OCI-LY1 (cell line): ENCODE results near the gene KDM4F.
"Not testable (repeated sequence)": the region's sequence is repeated elsewhere in the genome, so short reads cannot be mapped to it uniquely, and the experiment has no call there.

Experiments
- H2AFZ ChIP-seq: fragments of 200-600 bp; sonication (generic), shearing (Covaris generic); 2 replicates; pipeline ENCODE4 v1.6.0; 2014; ENCODE audit warnings: antibody characterized with exemption, mild to moderate bottlenecking, low read length
- H3F3A ChIP-seq: fragments of 200-600 bp; sonication (generic), shearing (Covaris generic); 2 replicates; pipeline ENCODE4 v1.6.0; 2014; ENCODE audit warnings: mild to moderate bottlenecking, antibody characterized with exemption, low read length, moderate library complexity; ENCODE audit not compliant: insufficient read depth
- H3K27ac ChIP-seq: fragments of 200-600 bp; sonication (generic); 2 replicates; pipeline ENCODE4 v1.5.1; 2014; ENCODE audit warnings: low read length, mixed run types, mild to moderate bottlenecking, low read depth; ENCODE audit not compliant: poor library complexity, severe bottlenecking
- H3K27me3 ChIP-seq: fragments of 200-600 bp; sonication (generic); 2 replicates; pipeline ENCODE4 v1.6.0; 2014; ENCODE audit warnings: antibody characterized with exemption, mild to moderate bottlenecking, low read length, moderate library complexity; ENCODE audit not compliant: insufficient read depth
- H3K36me3 ChIP-seq: fragments of 200-600 bp; sonication (generic); 2 replicates; pipeline ENCODE4 v1.6.1; 2014; ENCODE audit warnings: mild to moderate bottlenecking, antibody characterized with exemption, low read length, moderate library complexity, mixed read lengths; ENCODE audit not compliant: insufficient read depth
- H3K4me1 ChIP-seq: fragments of 200-600 bp; sonication (generic); 2 replicates; pipeline ENCODE4 v1.5.1; 2014; ENCODE audit warnings: mild to moderate bottlenecking, low read length, moderate library complexity; ENCODE audit not compliant: insufficient read depth, severe bottlenecking
- H3K4me2 ChIP-seq: fragments of 200-600 bp; sonication (generic), shearing (Covaris generic); 2 replicates; pipeline ENCODE4 v1.6.1; 2014; ENCODE audit warnings: low read length
- H3K4me3 ChIP-seq: fragments of 200-600 bp; sonication (generic); 2 replicates; pipeline ENCODE4 v1.5.1; 2014; ENCODE audit warnings: low read length, low read depth, mild to moderate bottlenecking, mixed read lengths; ENCODE audit not compliant: poor library complexity, severe bottlenecking
- H3K79me2 ChIP-seq: fragments of 200-600 bp; shearing (Covaris generic); 2 replicates; pipeline ENCODE4 v1.6.1; 2016; ENCODE audit warnings: mixed run types, low read length, mixed read lengths; ENCODE audit not compliant: insufficient read depth
- H3K9ac ChIP-seq: fragments of 200-600 bp; sonication (generic), shearing (Covaris generic); 2 replicates; pipeline ENCODE4 v1.6.1; 2014; ENCODE audit warnings: mild to moderate bottlenecking, low read length, mixed read lengths
- H3K9me2 ChIP-seq: fragments of 200-600 bp; sonication (generic), shearing (Covaris generic); 2 replicates; pipeline ENCODE4 v1.6.1; 2014; ENCODE audit warnings: low read depth, mild to moderate bottlenecking, low read length, mixed read lengths
- H3K9me3 ChIP-seq: fragments of 200-600 bp; shearing (Covaris generic); 2 replicates; pipeline ENCODE4 v1.6.1; 2014; ENCODE audit warnings: low read length, mixed read lengths
- H4K20me1 ChIP-seq: fragments of 200-600 bp; sonication (generic), shearing (Covaris generic); 2 replicates; pipeline ENCODE4 v1.6.0; 2016; ENCODE audit warnings: mild to moderate bottlenecking, low read length; ENCODE audit not compliant: insufficient read depth
- CTCF ChIP-seq: fragments of 200-600 bp; sonication (generic), shearing (Covaris generic); IDR thresholded peaks from 2 replicates; pipeline ENCODE4 v1.5.1; 2017; ENCODE audit warnings: mild to moderate bottlenecking, antibody characterized with exemption, low read length, moderate library complexity, mixed read lengths
- EZH2 ChIP-seq: fragments of 200-600 bp; sonication (generic), shearing (Covaris generic); IDR thresholded peaks from 2 replicates; pipeline ENCODE4 v1.8.0; 2017; ENCODE audit warnings: borderline replicate concordance, mixed run types, mild to moderate bottlenecking, antibody characterized with exemption, low read length, moderate library complexity, mixed read lengths

KDM4F gene

DNA sequence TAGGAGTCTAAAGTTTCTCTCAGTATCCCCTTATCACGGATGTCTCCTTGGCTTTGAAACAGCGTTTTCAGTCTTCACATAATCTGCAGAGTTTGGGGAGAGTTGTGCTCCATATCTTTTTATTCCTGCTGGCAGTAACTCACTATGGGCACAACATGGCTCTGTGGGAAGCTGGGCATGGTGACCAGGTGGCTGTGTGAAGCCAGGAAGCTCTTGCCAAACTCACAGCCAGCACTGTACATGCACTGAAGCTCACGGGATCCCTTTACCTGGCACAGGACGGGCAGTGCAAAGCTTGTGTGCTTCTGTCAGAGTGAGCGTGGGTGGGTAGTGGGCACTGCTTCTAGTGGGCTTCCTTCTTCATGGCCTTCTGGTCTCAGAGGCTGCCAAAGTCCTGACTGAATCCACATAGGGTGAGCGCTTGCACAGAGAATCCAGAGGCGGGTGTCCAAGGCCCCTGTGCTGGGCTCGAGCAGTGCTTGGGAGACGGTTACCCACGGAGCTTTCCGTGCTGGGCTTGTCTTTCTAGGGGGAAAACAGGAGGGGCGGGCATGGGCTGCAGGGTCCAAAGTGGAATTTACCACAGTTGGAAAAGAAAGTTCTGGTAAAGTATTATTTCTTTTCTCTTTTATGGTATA is 34.9 kb upstream of the KDM4F start:
- Histone ChIP-seq H3K9me3 (no peaks in the 10 kb centered on the region), H3K4me3 (no peak overlapping the region), H3K79me2 (no peaks in the 10 kb centered on the region), H3F3A (no peaks in the 10 kb centered on the region), H3K4me1 (no peaks in the 10 kb centered on the region), H3K4me2 (no peak overlapping the region), H3K9me2 (no peaks in the 10 kb centered on the region), H3K27ac (no peak overlapping the region), H2AFZ (no peak overlapping the region), H3K9ac (no peak overlapping the region), H3K27me3 (no peaks in the 10 kb centered on the region; the same call in 1 of the 2 replicates), H4K20me1 (no peaks in the 10 kb centered on the region), H3K36me3 (no peaks in the 10 kb centered on the region)
- TF ChIP-seq EZH2: no peak
- no peak for TF ChIP-seq CTCF

DNA sequence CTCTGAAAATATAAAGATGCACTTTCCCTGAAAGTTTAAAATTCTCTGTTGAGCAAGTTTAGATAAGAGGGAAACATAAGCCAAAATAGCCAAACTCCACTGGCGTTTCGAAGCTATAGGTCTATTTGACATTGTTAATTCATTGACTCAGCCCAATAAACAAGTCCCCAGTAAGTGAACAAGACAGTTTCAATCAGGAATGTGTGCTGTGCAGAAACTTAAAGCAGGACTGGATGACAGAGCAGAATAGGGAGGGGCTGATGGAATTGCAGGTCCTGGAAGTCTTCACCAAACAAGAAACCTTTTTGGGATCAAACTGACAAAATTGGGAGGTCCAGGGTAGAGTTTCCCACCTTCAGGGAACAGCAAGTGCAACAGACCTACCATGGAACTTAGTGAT is 33.1 kb upstream of the KDM4F start:
- no peaks in the 10 kb centered on the region; the same call in 1 of the 2 replicates for H3K27me3 ChIP-seq
- H3K4me1 ChIP-seq: no peaks in the 10 kb centered on the region
- no peak overlapping the region for H2AFZ ChIP-seq
- H3K9ac ChIP-seq: no peak overlapping the region
- no peaks in the 10 kb centered on the region for H3F3A ChIP-seq
- no peak overlapping the region for H3K4me3 ChIP-seq
- no peaks in the 10 kb centered on the region for H3K9me3 ChIP-seq
- TF ChIP-seq EZH2: no peak
- no peak for TF ChIP-seq CTCF
- no peak overlapping the region for H3K27ac ChIP-seq
- H4K20me1 ChIP-seq: no peaks in the 10 kb centered on the region
- H3K4me2 ChIP-seq: no peak overlapping the region
- H3K9me2 ChIP-seq: no peaks in the 10 kb centered on the region
- H3K36me3 ChIP-seq: no peaks in the 10 kb centered on the region
- H3K79me2 ChIP-seq: no peaks in the 10 kb centered on the region

DNA sequence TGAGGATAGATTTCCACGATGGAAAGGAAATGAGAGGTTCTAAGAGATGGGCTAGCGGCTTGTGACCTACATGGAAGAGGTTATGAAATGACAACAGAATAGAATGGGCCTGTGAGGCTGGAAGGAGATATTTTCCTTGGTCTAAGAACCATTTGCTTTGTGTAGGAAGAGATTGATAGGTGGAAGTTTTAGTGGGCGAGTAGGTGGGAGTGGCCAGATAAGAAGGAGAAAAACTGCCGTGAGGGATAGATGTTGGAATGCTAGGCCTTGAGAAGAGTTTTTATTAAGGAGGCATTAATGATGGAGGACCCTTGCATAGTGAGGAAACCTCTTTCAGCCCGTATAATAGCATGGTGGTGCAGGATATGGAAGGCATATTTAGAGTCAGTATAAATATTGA is 27.8 kb upstream of the KDM4F start:
- not testable (repeated sequence) for H3K4me1 ChIP-seq, H3K79me2 ChIP-seq, H3K9ac ChIP-seq, H3K9me3 ChIP-seq, H3K9me2 ChIP-seq, H3K27ac ChIP-seq, H3K36me3 ChIP-seq, H2AFZ ChIP-seq, H3K4me3 ChIP-seq, H3K27me3 ChIP-seq, H3F3A ChIP-seq, H4K20me1 ChIP-seq, H3K4me2 ChIP-seq

DNA sequence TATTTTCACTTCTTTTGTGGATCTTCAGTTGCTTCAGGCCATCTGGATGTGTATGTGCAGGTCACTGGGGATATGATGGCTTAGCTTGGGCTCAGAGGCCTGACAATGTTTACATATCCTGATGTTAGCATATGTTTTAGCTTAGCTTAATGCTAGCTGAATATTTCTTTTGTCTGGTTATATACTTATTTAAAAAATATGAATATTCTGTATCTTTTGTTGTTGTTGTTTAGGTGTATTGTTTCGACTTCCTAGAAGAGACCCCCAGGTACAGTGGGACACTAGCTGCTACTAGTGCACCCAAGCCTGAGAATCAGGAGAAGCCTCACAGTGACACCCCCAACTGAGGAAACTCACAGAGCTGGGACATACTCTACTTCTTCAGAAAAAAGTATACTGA is 24.3 kb upstream of the KDM4F start, which contains the start of gene KDM4E:
TSS of gene KDM4E (plus strand) at position 301 of the 400 bp plus-strand sequence. CDS start 300 bp downstream, outside the sequence.
- H4K20me1 ChIP-seq: no peaks in the 10 kb centered on the region
- H3K4me2 ChIP-seq: no peak within 1 kb of the TSS
- H3K27me3 ChIP-seq: no peaks in the 10 kb centered on the region
- H3K9me2 ChIP-seq: no peaks in the 10 kb centered on the region
- no peaks in the 10 kb centered on the region for H3K79me2 ChIP-seq
- no peak within 1 kb of the TSS for H3K4me3 ChIP-seq
- no peaks in the 10 kb centered on the region for H3F3A ChIP-seq
- no peaks in the 10 kb centered on the region for H3K4me1 ChIP-seq
- no peak within 1 kb of the TSS for H2AFZ ChIP-seq
- H3K36me3 ChIP-seq: no peaks in the 10 kb centered on the region
- no peak for TF ChIP-seq CTCF
- TF ChIP-seq EZH2: no peak
- H3K27ac ChIP-seq: no peak within 1 kb of the TSS
- no peak within 1 kb of the TSS for H3K9ac ChIP-seq
- H3K9me3 ChIP-seq: no peaks in the 10 kb centered on the region

- H3K27ac ChIP-seq, H3K4me3 ChIP-seq, H3K27me3 ChIP-seq, H3K79me2 ChIP-seq, H3K9ac ChIP-seq, H3K9me3 ChIP-seq, H3K36me3 ChIP-seq, H3K4me1 ChIP-seq, H3F3A ChIP-seq, H3K4me2 ChIP-seq, H3K9me2 ChIP-seq, H4K20me1 ChIP-seq, H2AFZ ChIP-seq: not testable (repeated sequence)
These were observed 23.6 kb upstream of the KDM4F start for GRCh38 chr11:95025594-95025993.
